ENCODE results near the gene MIP.

DNA sequence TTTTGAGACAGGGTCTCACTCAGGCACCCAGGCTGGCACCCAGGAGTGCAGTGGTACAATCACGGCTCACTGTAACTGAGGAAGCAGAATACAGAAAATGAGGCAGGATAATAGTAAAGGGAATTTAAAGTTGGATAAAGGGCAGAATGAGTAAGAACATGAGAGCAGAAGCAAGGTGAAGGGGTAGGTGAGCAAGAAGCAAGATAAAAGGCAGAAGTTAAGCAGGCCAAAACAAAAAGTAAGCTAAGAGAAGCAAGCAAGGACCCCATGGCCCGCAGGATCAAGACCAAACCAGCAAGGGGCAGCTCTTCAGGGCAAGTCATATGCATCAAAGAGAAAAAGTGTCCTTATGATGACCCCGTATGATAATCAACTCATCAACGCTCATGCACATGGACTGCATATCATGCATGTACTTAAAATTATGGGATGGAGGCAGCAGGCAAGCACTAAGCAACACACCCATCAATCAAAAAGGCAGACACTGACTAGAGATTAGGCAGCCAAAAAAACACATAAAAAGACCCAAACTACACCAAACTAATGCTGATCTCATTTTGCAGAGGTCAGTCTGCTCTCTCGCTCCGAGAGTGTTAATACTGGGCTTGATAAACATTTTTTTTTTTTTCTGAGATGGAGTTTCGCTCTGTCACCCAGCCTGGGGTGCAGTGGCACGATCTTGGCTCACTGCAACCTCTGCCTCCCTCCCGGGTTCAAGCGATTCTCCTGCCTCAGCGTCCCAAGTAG is 16.9 kb downstream of the MIP start:
- TF ChIP-seq ZNF558 (tag by site-specific recombination; IDR thresholded peaks at IDR 0.05) (no peak), GLI4 (tag by site-specific recombination; IDR thresholded peaks at IDR 0.05) (no peak), ZBTB1 (tag by site-specific recombination; IDR thresholded peaks at IDR 0.05) (no peak), HOXD13 (CRISPR knock-in tag; IDR thresholded peaks at IDR 0.05; ENCODE audit: borderline replicate concordance) (no peak), ZNF274 (IDR thresholded peaks at IDR 0.05; ENCODE audit: low read length) (no peak), ZNF274 (tag by site-specific recombination; IDR thresholded peaks at IDR 0.05; ENCODE audit: borderline replicate concordance) (no peak), ZNF2 (tag by site-specific recombination; IDR thresholded peaks at IDR 0.05) (no peak)
- TF ChIP-seq, protein P1, sequence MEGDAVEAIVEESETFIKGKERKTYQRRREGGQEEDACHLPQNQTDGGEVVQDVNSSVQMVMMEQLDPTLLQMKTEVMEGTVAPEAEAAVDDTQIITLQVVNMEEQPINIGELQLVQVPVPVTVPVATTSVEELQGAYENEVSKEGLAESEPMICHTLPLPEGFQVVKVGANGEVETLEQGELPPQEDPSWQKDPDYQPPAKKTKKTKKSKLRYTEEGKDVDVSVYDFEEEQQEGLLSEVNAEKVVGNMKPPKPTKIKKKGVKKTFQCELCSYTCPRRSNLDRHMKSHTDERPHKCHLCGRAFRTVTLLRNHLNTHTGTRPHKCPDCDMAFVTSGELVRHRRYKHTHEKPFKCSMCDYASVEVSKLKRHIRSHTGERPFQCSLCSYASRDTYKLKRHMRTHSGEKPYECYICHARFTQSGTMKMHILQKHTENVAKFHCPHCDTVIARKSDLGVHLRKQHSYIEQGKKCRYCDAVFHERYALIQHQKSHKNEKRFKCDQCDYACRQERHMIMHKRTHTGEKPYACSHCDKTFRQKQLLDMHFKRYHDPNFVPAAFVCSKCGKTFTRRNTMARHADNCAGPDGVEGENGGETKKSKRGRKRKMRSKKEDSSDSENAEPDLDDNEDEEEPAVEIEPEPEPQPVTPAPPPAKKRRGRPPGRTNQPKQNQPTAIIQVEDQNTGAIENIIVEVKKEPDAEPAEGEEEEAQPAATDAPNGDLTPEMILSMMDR (tag by site-specific recombination; IDR thresholded peaks at IDR 0.05): no peak
- TF ChIP-seq, protein P2, sequence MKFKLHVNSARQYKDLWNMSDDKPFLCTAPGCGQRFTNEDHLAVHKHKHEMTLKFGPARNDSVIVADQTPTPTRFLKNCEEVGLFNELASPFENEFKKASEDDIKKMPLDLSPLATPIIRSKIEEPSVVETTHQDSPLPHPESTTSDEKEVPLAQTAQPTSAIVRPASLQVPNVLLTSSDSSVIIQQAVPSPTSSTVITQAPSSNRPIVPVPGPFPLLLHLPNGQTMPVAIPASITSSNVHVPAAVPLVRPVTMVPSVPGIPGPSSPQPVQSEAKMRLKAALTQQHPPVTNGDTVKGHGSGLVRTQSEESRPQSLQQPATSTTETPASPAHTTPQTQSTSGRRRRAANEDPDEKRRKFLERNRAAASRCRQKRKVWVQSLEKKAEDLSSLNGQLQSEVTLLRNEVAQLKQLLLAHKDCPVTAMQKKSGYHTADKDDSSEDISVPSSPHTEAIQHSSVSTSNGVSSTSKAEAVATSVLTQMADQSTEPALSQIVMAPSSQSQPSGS (tag by site-specific recombination; IDR thresholded peaks at IDR 0.05; ENCODE audit: low read depth): no peak
- TF ChIP-seq, protein P3, sequence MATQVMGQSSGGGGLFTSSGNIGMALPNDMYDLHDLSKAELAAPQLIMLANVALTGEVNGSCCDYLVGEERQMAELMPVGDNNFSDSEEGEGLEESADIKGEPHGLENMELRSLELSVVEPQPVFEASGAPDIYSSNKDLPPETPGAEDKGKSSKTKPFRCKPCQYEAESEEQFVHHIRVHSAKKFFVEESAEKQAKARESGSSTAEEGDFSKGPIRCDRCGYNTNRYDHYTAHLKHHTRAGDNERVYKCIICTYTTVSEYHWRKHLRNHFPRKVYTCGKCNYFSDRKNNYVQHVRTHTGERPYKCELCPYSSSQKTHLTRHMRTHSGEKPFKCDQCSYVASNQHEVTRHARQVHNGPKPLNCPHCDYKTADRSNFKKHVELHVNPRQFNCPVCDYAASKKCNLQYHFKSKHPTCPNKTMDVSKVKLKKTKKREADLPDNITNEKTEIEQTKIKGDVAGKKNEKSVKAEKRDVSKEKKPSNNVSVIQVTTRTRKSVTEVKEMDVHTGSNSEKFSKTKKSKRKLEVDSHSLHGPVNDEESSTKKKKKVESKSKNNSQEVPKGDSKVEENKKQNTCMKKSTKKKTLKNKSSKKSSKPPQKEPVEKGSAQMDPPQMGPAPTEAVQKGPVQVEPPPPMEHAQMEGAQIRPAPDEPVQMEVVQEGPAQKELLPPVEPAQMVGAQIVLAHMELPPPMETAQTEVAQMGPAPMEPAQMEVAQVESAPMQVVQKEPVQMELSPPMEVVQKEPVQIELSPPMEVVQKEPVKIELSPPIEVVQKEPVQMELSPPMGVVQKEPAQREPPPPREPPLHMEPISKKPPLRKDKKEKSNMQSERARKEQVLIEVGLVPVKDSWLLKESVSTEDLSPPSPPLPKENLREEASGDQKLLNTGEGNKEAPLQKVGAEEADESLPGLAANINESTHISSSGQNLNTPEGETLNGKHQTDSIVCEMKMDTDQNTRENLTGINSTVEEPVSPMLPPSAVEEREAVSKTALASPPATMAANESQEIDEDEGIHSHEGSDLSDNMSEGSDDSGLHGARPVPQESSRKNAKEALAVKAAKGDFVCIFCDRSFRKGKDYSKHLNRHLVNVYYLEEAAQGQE (tag by site-specific recombination; IDR thresholded peaks at IDR 0.05): no peak
